Uterus (tissue), 4 donors: ENCODE measurements around the gene ZNF518A. TPM values are rescaled to one million over a fixed set of nuclear protein-coding genes. Genes with fewer than 3 reads are reported as not detected.

Source experiments
- DNase-seq, 2 donors: peaks; one replicate each; pipeline ENCODE4 v3.0.0-alpha.2; 2019 to 2020
- H3K27ac ChIP-seq, 2 donors: fragments of 200-600 bp; sonication (generic); 1 replicate in 1 of 2; 2 replicates in 1 of 2; pipeline ENCODE4 v1.5.1; 2016 to 2018
- H3K27me3 ChIP-seq, 2 donors: fragments of 200-600 bp; sonication (generic); one replicate each; pipeline ENCODE4 v1.5.1; 2018 to 2019; ENCODE audit warnings: control low read depth in 1 of 2
- H3K36me3 ChIP-seq, 2 donors: fragments of 200-600 bp; sonication (generic); one replicate each; pipeline ENCODE4 v1.5.1; 2019; ENCODE audit warnings: control low read depth in 1 of 2
- H3K4me1 ChIP-seq, 2 donors: fragments of 200-600 bp; sonication (generic); one replicate each; pipeline ENCODE4 v1.5.1; 2018 to 2019; ENCODE audit warnings: control low read depth in 1 of 2
- H3K4me3 ChIP-seq, 2 donors: fragments of 200-600 bp; sonication (generic); 1 replicate in 1 of 2; 2 replicates in 1 of 2; pipeline ENCODE4 v1.5.1; 2018 to 2019; ENCODE audit warnings: mild to moderate bottlenecking in 1 of 2
- H3K9me3 ChIP-seq, 2 donors: fragments of 200-600 bp; sonication (generic); one replicate each; pipeline ENCODE4 v1.5.1; 2019; ENCODE audit warnings: control low read depth in 1 of 2
- CTCF ChIP-seq, 4 experiments: fragments of 200-600 bp in 2 of 4; fragments of 450-650 bp in 2 of 4; sonication (generic) in 2 of 4; IDR thresholded peaks; one replicate each; pipeline ENCODE4 v1.5.1; 2016 to 2019; ENCODE audit warnings: antibody characterized with exemption in 4 of 4, mild to moderate bottlenecking in 2 of 4, moderate library complexity in 1 of 4
- POLR2A ChIP-seq, 2 donors: fragments of 450-650 bp; IDR thresholded peaks; one replicate each; pipeline ENCODE4 v1.6.1; 2016; ENCODE audit warnings: antibody characterized with exemption in 2 of 2, mild to moderate bottlenecking in 1 of 2, moderate library complexity in 1 of 2
- intact Hi-C: fragments of 100-400 bp; cut with DNase I; formaldehyde crosslinking; loops from one replicate; pipeline ENCODE4 v1.15.1; 2023; ENCODE audit warnings: low total_unique reads
- small RNA-seq: library from RNA; depleted of rRNA; stranded (forward); fragments of <200 nt; gene quantifications from one replicate; pipeline ENCODE3, GENCODE V24; 2016
- total RNA-seq, 4 donors: library from RNA; depleted of rRNA in 3 of 4; stranded (reverse); fragments of >200 nt in 3 of 4; gene quantifications; one replicate each; pipeline versions ENCODE4 v1.1.0 to v1.2.4, GENCODE V29; 2014 to 2023
- donor health status: DM: yes; HTN: yes; CAD: no.

ZNF518A gene
- total RNA-seq, 4 donors from 2014 or later = 12.4 to 82.3 (median 26.5) TPM

GRCh38 chr10:96208946-96209345, 78.8 kb downstream of the ZNF518A start:
- intact Hi-C loops = no loop called here
- Histone ChIP-seq H3K36me3 (no peaks in the 10 kb centered on the region), H3K4me3 (no peak overlapping the region), H3K4me1 (no peaks in the 10 kb centered on the region), H3K27ac (no peak overlapping the region), H3K27me3 (no peaks in the 10 kb centered on the region), H3K9me3 (no peaks in the 10 kb centered on the region)
- TF ChIP-seq CTCF (IDR thresholded peaks at IDR 0.05) (no peak), POLR2A (IDR thresholded peaks at IDR 0.05) (no peak)
- no peak for DNase-seq

- no peaks in the 10 kb centered on the region for H3K36me3 ChIP-seq
- no peaks in the 10 kb centered on the region for H3K4me1 ChIP-seq
- H3K9me3 ChIP-seq = no peaks in the 10 kb centered on the region
- TF ChIP-seq POLR2A (IDR thresholded peaks at IDR 0.05) (no peak), CTCF (IDR thresholded peaks at IDR 0.05) (no peak)
- intact Hi-C loops = no loop called here
- no peaks in the 10 kb centered on the region for H3K27me3 ChIP-seq
- no peak overlapping the region for H3K27ac ChIP-seq
- DNase-seq = no peak
- H3K4me3 ChIP-seq = no peak overlapping the region
Measured at GRCh38 chr10:96211764-96212163, 81.7 kb downstream of the ZNF518A start.

GRCh38 chr10:96212911-96213310, 82.8 kb downstream of the ZNF518A start:
- Histone ChIP-seq H3K4me1 (no peaks in the 10 kb centered on the region), H3K4me3 (no peak overlapping the region), H3K9me3 (no peaks in the 10 kb centered on the region), H3K27ac (no peak overlapping the region), H3K36me3 (no peaks in the 10 kb centered on the region), H3K27me3 (no peaks in the 10 kb centered on the region)
- DNase-seq = no peak
- TF ChIP-seq CTCF (IDR thresholded peaks at IDR 0.05) (no peak), POLR2A (IDR thresholded peaks at IDR 0.05) (no peak)
- intact Hi-C loops = no loop called here

Small RNAs within 50 kb of the gene (small RNA-seq; reads per million reads assigned to genes)
- not detected for gene RNU6-271P

Other genes with a start within 250 kb of the ZNF518A start
- gene CC2D2B, start 222.3 kb upstream of the ZNF518A start, total RNA-seq = 1 to 10 TPM; 2.1 to 7.3 (median 5.0) TPM
- gene CCNJ, start 86.7 kb upstream of the ZNF518A start, total RNA-seq = 10 to 100 TPM in 1 of 4 donors, 1 to 10 TPM in 2, under 1 TPM in 1; 0.51 to 14.9 (median 4.5) TPM
- gene BLNK, start 141.3 kb downstream of the ZNF518A start, total RNA-seq = 1 to 10 TPM in 2 of 4 donors, under 1 TPM in 1, not detected in 1; 0.67 to 3.9 (median 1.8) TPM
- under 1 TPM in 1 of 4 donors, not detected in 3; 0.28 TPM for gene DNTT, start 174.1 kb downstream of the ZNF518A start, total RNA-seq
- not detected for gene OPALIN, start 228.7 kb downstream of the ZNF518A start, total RNA-seq